ENCODE measurements around the gene CHSY1. TPM values are rescaled to one million over a fixed set of nuclear protein-coding genes. Genes with fewer than 3 reads are reported as not detected.

The CHSY1 gene
- total RNA-seq, 1 donor from 2014 or later, result 39.7 TPM

GRCh38 chr15:101148881-101149664 lies 102.8 kb downstream of the CHSY1 start:
- DNase-seq (ENCODE audit: extremely low spot score, unreplicated experiment), result no peak
- Mint-ChIP-seq H3K4me1 (ENCODE audit: unreplicated experiment) (peaks cover 4% of the 10 kb centered on the region), H3K27ac (ENCODE audit: unreplicated experiment) (no peak overlapping the region), H3K4me3 (ENCODE audit: unreplicated experiment) (no peak overlapping the region), H3K9me3 (ENCODE audit: unreplicated experiment) (no peaks in the 10 kb centered on the region), H3K36me3 (ENCODE audit: unreplicated experiment) (no peaks in the 10 kb centered on the region), H3K27me3 (ENCODE audit: unreplicated experiment) (no peaks in the 10 kb centered on the region)
- TF ChIP-seq, protein P1, sequence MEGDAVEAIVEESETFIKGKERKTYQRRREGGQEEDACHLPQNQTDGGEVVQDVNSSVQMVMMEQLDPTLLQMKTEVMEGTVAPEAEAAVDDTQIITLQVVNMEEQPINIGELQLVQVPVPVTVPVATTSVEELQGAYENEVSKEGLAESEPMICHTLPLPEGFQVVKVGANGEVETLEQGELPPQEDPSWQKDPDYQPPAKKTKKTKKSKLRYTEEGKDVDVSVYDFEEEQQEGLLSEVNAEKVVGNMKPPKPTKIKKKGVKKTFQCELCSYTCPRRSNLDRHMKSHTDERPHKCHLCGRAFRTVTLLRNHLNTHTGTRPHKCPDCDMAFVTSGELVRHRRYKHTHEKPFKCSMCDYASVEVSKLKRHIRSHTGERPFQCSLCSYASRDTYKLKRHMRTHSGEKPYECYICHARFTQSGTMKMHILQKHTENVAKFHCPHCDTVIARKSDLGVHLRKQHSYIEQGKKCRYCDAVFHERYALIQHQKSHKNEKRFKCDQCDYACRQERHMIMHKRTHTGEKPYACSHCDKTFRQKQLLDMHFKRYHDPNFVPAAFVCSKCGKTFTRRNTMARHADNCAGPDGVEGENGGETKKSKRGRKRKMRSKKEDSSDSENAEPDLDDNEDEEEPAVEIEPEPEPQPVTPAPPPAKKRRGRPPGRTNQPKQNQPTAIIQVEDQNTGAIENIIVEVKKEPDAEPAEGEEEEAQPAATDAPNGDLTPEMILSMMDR (IDR thresholded peaks at IDR 0.05), result no peak

DNA sequence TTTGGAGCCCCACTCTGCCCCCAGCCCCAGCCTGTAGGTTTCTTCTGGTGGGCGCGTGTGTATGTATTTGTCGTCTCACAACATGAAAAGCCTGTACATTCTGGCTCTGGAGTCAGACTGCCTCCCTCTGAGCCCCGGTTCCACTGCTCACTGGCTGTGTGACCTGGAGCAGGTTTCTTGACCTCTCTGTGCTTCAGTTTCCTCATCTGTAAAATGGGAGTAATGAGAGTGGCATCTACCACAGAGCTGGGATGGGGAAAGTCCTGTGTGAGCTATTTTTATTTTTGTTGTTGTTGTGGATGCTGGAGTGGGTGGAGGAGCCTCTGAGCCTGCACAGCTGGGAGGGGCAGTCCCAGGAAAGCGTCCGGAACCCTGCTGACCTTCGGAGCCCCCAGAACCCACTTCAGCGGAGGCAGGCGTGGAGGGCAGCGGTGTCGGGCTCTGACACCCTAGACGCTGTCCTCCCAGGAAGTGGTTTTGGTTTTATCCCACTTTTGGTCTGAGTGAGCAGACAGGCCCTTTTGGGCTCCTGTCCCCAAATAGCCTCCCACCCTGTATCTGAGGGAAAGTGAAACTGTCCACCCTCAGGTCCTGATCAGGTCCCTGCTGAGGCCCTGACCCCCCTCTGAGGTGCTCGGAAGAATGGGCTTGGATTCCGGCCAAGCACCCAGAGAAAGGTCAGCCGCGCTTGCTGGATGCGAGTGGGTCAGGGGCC lies 103.5 kb downstream of the CHSY1 start:
- TF ChIP-seq, protein P1 (IDR thresholded peaks at IDR 0.05), result no peak
- peaks cover 4% of the 10 kb centered on the region for H3K4me1 Mint-ChIP-seq (ENCODE audit: unreplicated experiment)

DNA sequence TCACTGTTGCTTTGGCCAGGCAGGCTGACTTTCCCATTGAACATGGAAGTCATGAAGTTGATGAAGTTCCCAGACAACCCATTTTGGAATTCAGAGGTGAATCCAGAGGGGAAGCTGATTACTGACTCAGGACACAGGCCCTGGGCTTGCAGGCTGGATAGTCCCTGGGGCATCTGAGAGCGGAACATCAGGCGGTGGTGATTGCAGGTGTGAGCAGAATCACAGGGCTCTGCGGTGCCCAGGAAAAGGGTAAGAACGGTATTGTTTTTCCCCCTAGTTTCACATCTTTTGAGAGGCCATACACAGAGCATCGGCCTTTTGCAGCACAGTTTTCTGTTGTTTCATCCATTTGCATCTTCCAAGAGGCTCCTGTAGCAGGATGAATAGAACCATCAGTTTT lies 104.7 kb downstream of the CHSY1 start:
- no peaks in the 10 kb centered on the region for H3K27me3 Mint-ChIP-seq (ENCODE audit: unreplicated experiment)
- no peak overlapping the region for H3K4me3 Mint-ChIP-seq (ENCODE audit: unreplicated experiment)
- no peaks in the 10 kb centered on the region for H3K36me3 Mint-ChIP-seq (ENCODE audit: unreplicated experiment)
- no peaks in the 10 kb centered on the region for H3K9me3 Mint-ChIP-seq (ENCODE audit: unreplicated experiment)
- no peak overlapping the region for H3K27ac Mint-ChIP-seq (ENCODE audit: unreplicated experiment)
- peaks cover 4% of the 10 kb centered on the region for H3K4me1 Mint-ChIP-seq (ENCODE audit: unreplicated experiment)
- TF ChIP-seq, protein P1 (IDR thresholded peaks at IDR 0.05), result no peak
- DNase-seq (ENCODE audit: extremely low spot score, unreplicated experiment), result no peak

More for the DNA sequence above, 103.5 kb downstream of the CHSY1 start:
- Mint-ChIP-seq H3K27me3 (ENCODE audit: unreplicated experiment) (no peaks in the 10 kb centered on the region), H3K9me3 (ENCODE audit: unreplicated experiment) (no peaks in the 10 kb centered on the region), H3K4me3 (ENCODE audit: unreplicated experiment) (no peak overlapping the region), H3K36me3 (ENCODE audit: unreplicated experiment) (no peaks in the 10 kb centered on the region), H3K27ac (ENCODE audit: unreplicated experiment) (no peak overlapping the region)
- DNase-seq (ENCODE audit: extremely low spot score, unreplicated experiment), result no peak

GRCh38 chr15:101146118-101146702 lies 105.6 kb downstream of the CHSY1 start:
- H3K27ac Mint-ChIP-seq (ENCODE audit: unreplicated experiment), result no peak overlapping the region

More at GRCh38 chr15:101146118-101146702, 105.6 kb downstream of the CHSY1 start:
- no peak overlapping the region for H3K4me3 Mint-ChIP-seq (ENCODE audit: unreplicated experiment)
- no peaks in the 10 kb centered on the region for H3K9me3 Mint-ChIP-seq (ENCODE audit: unreplicated experiment)
- H3K4me1 Mint-ChIP-seq (ENCODE audit: unreplicated experiment), result peaks cover 1% of the 10 kb centered on the region
- DNase-seq (ENCODE audit: extremely low spot score, unreplicated experiment), result no peak
- no peaks in the 10 kb centered on the region for H3K27me3 Mint-ChIP-seq (ENCODE audit: unreplicated experiment)
- H3K36me3 Mint-ChIP-seq (ENCODE audit: unreplicated experiment), result no peaks in the 10 kb centered on the region
- TF ChIP-seq, protein P1 (IDR thresholded peaks at IDR 0.05), result no peak
